Peyer's patch (tissue), 4 donors: ENCODE data around the gene LPA. TPM values are rescaled to one million over a fixed set of nuclear protein-coding genes. Genes with fewer than 3 reads are reported as not detected.

ENCODE experiments used
- DNase-seq, 3 donors: peaks; one replicate each; pipeline ENCODE4 v3.0.0-alpha.2; 2017 to 2019
- H3K27ac ChIP-seq, 4 donors: fragments of 200-600 bp; sonication (generic); one replicate each; pipeline ENCODE4 v1.5.1; 2016 to 2019
- H3K27me3 ChIP-seq, 2 donors: fragments of 200-600 bp; sonication (generic); one replicate each; pipeline ENCODE4 v1.5.1; 2019
- H3K36me3 ChIP-seq, 3 donors: fragments of 200-600 bp; sonication (generic); one replicate each; pipeline ENCODE4 v1.5.1; 2016 to 2019
- H3K4me1 ChIP-seq, 4 donors: fragments of 200-600 bp; sonication (generic); one replicate each; pipeline ENCODE4 v1.5.1; 2016 to 2019
- H3K4me3 ChIP-seq, 4 donors: fragments of 200-600 bp; sonication (generic); 1 replicate in 3 of 4; 2 replicates in 1 of 4; pipeline ENCODE4 v1.5.1; 2016 to 2019; ENCODE audit warnings: mild to moderate bottlenecking in 1 of 4
- H3K9me3 ChIP-seq, 4 donors: fragments of 200-600 bp; sonication (generic); one replicate each; pipeline ENCODE4 v1.5.1; 2016 to 2019; ENCODE audit warnings: mild to moderate bottlenecking in 1 of 4
- CTCF ChIP-seq, 6 experiments: fragments of 450-650 bp in 4 of 6; fragments of 200-600 bp in 2 of 6; sonication (generic) in 1 of 6; IDR thresholded peaks; one replicate each; pipeline ENCODE4 v1.5.1; 2017 to 2019; ENCODE audit warnings: antibody characterized with exemption in 6 of 6, mild to moderate bottlenecking in 3 of 6, moderate library complexity in 1 of 6
- POLR2A ChIP-seq, 2 donors: fragments of 450-650 bp; IDR thresholded peaks; one replicate each; pipeline ENCODE4 v1.5.1; 2017; ENCODE audit warnings: antibody characterized with exemption in 2 of 2, mild to moderate bottlenecking in 2 of 2, moderate library complexity in 2 of 2
- total RNA-seq, 4 donors: library from RNA; depleted of rRNA; stranded (reverse); fragments of >200 nt; gene quantifications; one replicate each; pipeline ENCODE4 v1.1.0, GENCODE V29; 2016

LPA gene
- total RNA-seq, 4 donors from 2014 or later = 0.94 to 2.5 (median 1.7) TPM; not detected in 1

GRCh38 chr6:160510199-160510598 lies 153.9 kb downstream of the LPA start:
- Histone ChIP-seq H3K4me3 (no peak overlapping the region), H3K4me1 (no peaks in the 10 kb centered on the region), H3K27ac (no peak overlapping the region), H3K27me3 (no peaks in the 10 kb centered on the region), H3K36me3 (no peaks in the 10 kb centered on the region), H3K9me3 (no peaks in the 10 kb centered on the region)
- TF ChIP-seq POLR2A (IDR thresholded peaks at IDR 0.05) (no peak), CTCF (IDR thresholded peaks at IDR 0.05) (no peak)
- DNase-seq = no peak

DNA sequence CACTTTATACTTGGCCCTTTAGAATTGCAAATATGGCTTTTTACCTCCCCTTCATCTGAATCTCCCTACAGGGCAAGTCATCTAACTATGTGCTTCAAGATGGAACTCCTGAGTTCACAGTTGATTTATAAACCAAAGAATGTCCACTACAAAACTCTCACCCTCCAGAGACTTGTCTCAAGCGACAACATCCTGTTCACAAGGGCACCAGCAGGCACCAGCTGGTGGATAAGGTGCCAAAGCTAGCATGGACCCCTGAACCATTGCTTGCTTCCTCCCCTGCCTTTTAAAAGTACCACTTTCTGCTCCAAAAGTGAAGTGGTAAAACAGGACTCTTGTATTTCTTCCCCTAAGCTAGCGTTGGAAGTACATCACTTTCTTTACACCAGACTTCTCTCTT lies 154.5 kb downstream of the LPA start:
- TF ChIP-seq CTCF (IDR thresholded peaks at IDR 0.05) (no peak), POLR2A (IDR thresholded peaks at IDR 0.05) (no peak)
- Histone ChIP-seq H3K36me3 (no peaks in the 10 kb centered on the region), H3K27me3 (no peaks in the 10 kb centered on the region), H3K4me3 (no peak overlapping the region), H3K4me1 (no peaks in the 10 kb centered on the region), H3K9me3 (no peaks in the 10 kb centered on the region), H3K27ac (no peak overlapping the region)
- DNase-seq = no peak

DNA sequence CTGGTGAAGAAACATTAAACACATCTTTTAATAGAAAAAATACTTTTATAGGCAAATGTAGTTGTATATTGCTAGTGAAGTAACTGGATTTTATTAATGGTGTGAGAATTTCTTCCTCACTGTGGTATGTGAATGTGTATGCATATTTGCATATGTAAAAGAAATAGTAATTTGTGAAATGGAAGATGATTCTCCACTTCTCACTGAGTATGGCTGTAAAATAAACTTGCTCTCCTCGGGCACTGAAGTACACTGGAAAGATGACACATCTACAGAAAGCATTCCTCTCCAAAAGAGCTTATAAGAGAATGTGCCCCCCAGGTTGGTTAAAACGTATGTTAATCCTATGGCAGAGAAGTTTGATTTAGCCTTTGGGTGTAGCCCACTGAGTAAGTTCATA lies 155.5 kb downstream of the LPA start:
- H3K27me3 ChIP-seq = no peaks in the 10 kb centered on the region
- no peaks in the 10 kb centered on the region for H3K36me3 ChIP-seq
- no peak for TF ChIP-seq CTCF (IDR thresholded peaks at IDR 0.05)
- TF ChIP-seq POLR2A (IDR thresholded peaks at IDR 0.05) = no peak
- H3K4me1 ChIP-seq = no peaks in the 10 kb centered on the region
- no peak overlapping the region for H3K27ac ChIP-seq
- no peaks in the 10 kb centered on the region for H3K9me3 ChIP-seq
- DNase-seq = no peak
- no peak overlapping the region for H3K4me3 ChIP-seq

DNA sequence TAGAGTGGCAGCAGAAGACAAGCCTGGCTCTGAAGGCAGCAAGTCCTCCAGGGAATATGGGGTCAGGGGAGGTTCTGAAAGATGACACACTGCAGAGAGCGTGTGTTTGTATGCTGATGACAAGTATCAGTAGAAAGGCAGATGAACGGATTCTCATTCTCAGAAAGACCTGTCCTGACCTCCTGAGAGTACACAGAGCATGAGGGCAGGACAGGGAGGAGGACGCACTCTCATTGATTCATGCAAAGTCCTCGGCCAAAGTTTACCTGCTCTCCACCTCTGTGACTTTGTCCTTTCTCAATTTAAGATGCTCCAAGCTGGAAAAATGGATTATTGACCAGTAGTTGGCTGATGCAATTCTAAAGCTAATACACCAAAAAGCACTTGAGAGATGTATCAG lies 156.7 kb downstream of the LPA start:
- TF ChIP-seq POLR2A (IDR thresholded peaks at IDR 0.05) = no peak
- TF ChIP-seq CTCF (IDR thresholded peaks at IDR 0.05) = no peak
- no peak for DNase-seq
- Histone ChIP-seq H3K36me3 (no peaks in the 10 kb centered on the region), H3K27ac (no peak overlapping the region), H3K9me3 (no peaks in the 10 kb centered on the region), H3K4me3 (no peak overlapping the region), H3K27me3 (no peaks in the 10 kb centered on the region), H3K4me1 (no peaks in the 10 kb centered on the region)

- DNase-seq = no peak
- no peak for TF ChIP-seq CTCF (IDR thresholded peaks at IDR 0.05)
- no peak for TF ChIP-seq POLR2A (IDR thresholded peaks at IDR 0.05)
- Histone ChIP-seq H3K27me3 (no peaks in the 10 kb centered on the region), H3K4me1 (no peaks in the 10 kb centered on the region), H3K4me3 (no peak overlapping the region), H3K36me3 (no peaks in the 10 kb centered on the region), H3K27ac (no peak overlapping the region), H3K9me3 (no peaks in the 10 kb centered on the region)
Measured at GRCh38 chr6:160505970-160506369, 158.1 kb downstream of the LPA start.

- H3K9me3 ChIP-seq = no peaks in the 10 kb centered on the region
- H3K27me3 ChIP-seq = no peaks in the 10 kb centered on the region
- no peaks in the 10 kb centered on the region for H3K36me3 ChIP-seq
- no peak overlapping the region for H3K27ac ChIP-seq
- no peak for DNase-seq
- H3K4me3 ChIP-seq = no peak overlapping the region
- H3K4me1 ChIP-seq = no peaks in the 10 kb centered on the region
- TF ChIP-seq POLR2A (IDR thresholded peaks at IDR 0.05) (no peak), CTCF (IDR thresholded peaks at IDR 0.05) (no peak)
Measured at GRCh38 chr6:160500639-160501038, 163.4 kb downstream of the LPA start.
